Transverse colon (tissue), 4 donors: ENCODE results near the gene RTL3. TPM values are rescaled to one million over a fixed set of nuclear protein-coding genes. Genes with fewer than 3 reads are reported as not detected.

Source experiments
- DNase-seq: peaks from one replicate; pipeline ENCODE4 v3.0.0-alpha.2; 2019
- H3K27ac ChIP-seq, 4 donors: fragments of 200-600 bp; sonication (generic); 2 replicates each; pipeline ENCODE4 v1.5.1; 2016 to 2018; ENCODE audit warnings: inconsistent platforms in 4 of 4
- H3K27me3 ChIP-seq: fragments of 200-600 bp; sonication (generic); 2 replicates; pipeline ENCODE4 v1.5.1; 2017; ENCODE audit warnings: inconsistent platforms
- H3K36me3 ChIP-seq, 4 donors: fragments of 200-600 bp; sonication (generic); 2 replicates each; pipeline ENCODE4 v1.5.1; 2017 to 2019; ENCODE audit warnings: inconsistent platforms in 4 of 4
- H3K4me1 ChIP-seq, 4 donors: fragments of 200-600 bp; sonication (generic); 2 replicates each; pipeline ENCODE4 v1.5.1; 2017 to 2020; ENCODE audit warnings: inconsistent platforms in 4 of 4
- H3K4me3 ChIP-seq, 4 donors: fragments of 200-600 bp; sonication (generic); 1 replicate in 1 of 4; 2 replicates in 3 of 4; pipeline versions ENCODE4 v1.5.1 to v1.6.1; 2017 to 2019; ENCODE audit warnings: inconsistent platforms in 4 of 4
- H3K9me3 ChIP-seq, 2 donors: fragments of 200-600 bp; sonication (generic); 2 replicates each; pipeline ENCODE4 v1.5.1; 2017 to 2019; ENCODE audit warnings: inconsistent platforms in 2 of 2
- EP300 ChIP-seq: sonication (generic); formaldehyde crosslinking; IDR thresholded peaks from one replicate; pipeline ENCODE4 v1.6.1; 2017; ENCODE audit warnings: antibody characterized with exemption, low read depth
- POLR2A ChIP-seq: fragments of 450-650 bp; IDR thresholded peaks from one replicate; pipeline ENCODE4 v1.6.1; 2016; ENCODE audit warnings: antibody characterized with exemption, mild to moderate bottlenecking, moderate library complexity
- POLR2AphosphoS5 ChIP-seq, 3 donors: sonication (generic); formaldehyde crosslinking; IDR thresholded peaks; one replicate each; pipeline ENCODE4 v1.6.1; 2016; ENCODE audit warnings: antibody characterized with exemption in 3 of 3
- WGBS, 2 donors: methylation state at CpG; one replicate each; pipeline ENCODE4 v1.1.5; 2018; ENCODE audit warnings: low coverage in 1 of 2; 5-methylcytosine and 5-hydroxymethylcytosine counted together
- in situ Hi-C, 4 donors: fragments of 200-750 bp; cut with MboI; loops; one replicate each; pipeline versions ENCODE4 v1.15.0 to v1.15.1; 2017; ENCODE audit warnings: low sequenced_read_pairs in 3 of 4, low pct_ligation_motif_present in 1 of 4, low pct_unique_long_range_greater_than_20kb in 1 of 4
- intact Hi-C: fragments of 100-400 bp; cut with DNase I; formaldehyde crosslinking; loops from one replicate; pipeline ENCODE4 v1.15.1; 2023; ENCODE audit warnings: low total_unique reads
- total RNA-seq, 4 donors: library from RNA; depleted of rRNA; stranded (reverse); fragments of >200 nt; gene quantifications; one replicate each; pipeline ENCODE4 v1.1.0, GENCODE V29; 2016
- TF ChIP-seq, protein P1 (sequence below), 5 experiments: fragments of 200-600 bp in 3 of 5; fragments of 450-650 bp in 2 of 5; sonication (generic) in 3 of 5; IDR thresholded peaks; 1 replicate in 2 of 5; 2 replicates in 3 of 5; pipeline ENCODE4 v1.5.1; 2016 to 2017; ENCODE audit warnings: antibody characterized with exemption in 5 of 5, inconsistent platforms in 3 of 5, mild to moderate bottlenecking in 2 of 5, moderate library complexity in 1 of 5

Gene RTL3
- total RNA-seq, 4 donors from 2014 or later, result 0.14 to 1.1 TPM; not detected in 2

DNA sequence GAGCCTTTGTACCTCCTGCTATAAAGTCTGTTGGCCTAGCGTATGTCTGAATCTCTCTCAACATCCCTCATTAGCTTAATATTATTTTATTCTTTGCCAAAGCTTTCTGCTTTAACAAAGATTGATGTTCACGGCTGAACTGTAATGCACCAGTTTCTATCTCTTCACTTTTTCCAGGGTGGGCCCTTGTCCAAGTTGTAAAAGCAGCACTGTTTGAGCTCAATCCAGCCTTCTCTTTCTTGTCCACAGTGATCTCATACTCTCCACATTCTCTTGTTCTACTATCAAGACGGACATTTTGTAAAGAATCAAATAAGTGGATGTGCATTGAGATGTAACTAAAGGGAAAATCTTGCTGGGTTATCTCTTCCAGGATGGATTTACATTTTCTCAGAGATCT is 34.4 kb upstream of the RTL3 start:
- H3K4me1 ChIP-seq, result no peaks in the 10 kb centered on the region
- no peaks in the 10 kb centered on the region for H3K9me3 ChIP-seq
- H3K27me3 ChIP-seq, result no peaks in the 10 kb centered on the region
- WGBS, 2 donors, result 58 to 61% methylated on average over 2 to 3 of the region's 3 CpGs
- no peak overlapping the region for H3K4me3 ChIP-seq
- H3K36me3 ChIP-seq, result no peaks in the 10 kb centered on the region
- intact Hi-C loops, result no loop called here
- no peak for DNase-seq
- H3K27ac ChIP-seq, result no peak overlapping the region
- in situ Hi-C loops, result no loop called here
- no peak for TF ChIP-seq POLR2AphosphoS5 (IDR thresholded peaks at IDR 0.05)
- TF ChIP-seq POLR2A, result no peak
- TF ChIP-seq, protein P1, sequence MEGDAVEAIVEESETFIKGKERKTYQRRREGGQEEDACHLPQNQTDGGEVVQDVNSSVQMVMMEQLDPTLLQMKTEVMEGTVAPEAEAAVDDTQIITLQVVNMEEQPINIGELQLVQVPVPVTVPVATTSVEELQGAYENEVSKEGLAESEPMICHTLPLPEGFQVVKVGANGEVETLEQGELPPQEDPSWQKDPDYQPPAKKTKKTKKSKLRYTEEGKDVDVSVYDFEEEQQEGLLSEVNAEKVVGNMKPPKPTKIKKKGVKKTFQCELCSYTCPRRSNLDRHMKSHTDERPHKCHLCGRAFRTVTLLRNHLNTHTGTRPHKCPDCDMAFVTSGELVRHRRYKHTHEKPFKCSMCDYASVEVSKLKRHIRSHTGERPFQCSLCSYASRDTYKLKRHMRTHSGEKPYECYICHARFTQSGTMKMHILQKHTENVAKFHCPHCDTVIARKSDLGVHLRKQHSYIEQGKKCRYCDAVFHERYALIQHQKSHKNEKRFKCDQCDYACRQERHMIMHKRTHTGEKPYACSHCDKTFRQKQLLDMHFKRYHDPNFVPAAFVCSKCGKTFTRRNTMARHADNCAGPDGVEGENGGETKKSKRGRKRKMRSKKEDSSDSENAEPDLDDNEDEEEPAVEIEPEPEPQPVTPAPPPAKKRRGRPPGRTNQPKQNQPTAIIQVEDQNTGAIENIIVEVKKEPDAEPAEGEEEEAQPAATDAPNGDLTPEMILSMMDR (IDR thresholded peaks at IDR 0.05), result no peak
- no peak for TF ChIP-seq EP300

GRCh38 chrX:78693012-78693411 is 33.9 kb upstream of the RTL3 start:
- in situ Hi-C loops, result no loop called here
- DNase-seq, result no peak
- no peak for TF ChIP-seq POLR2AphosphoS5 (IDR thresholded peaks at IDR 0.05)
- TF ChIP-seq, protein P1 (IDR thresholded peaks at IDR 0.05), result no peak
- no peak for TF ChIP-seq EP300
- no peak for TF ChIP-seq POLR2A
- Histone ChIP-seq H3K36me3 (no peaks in the 10 kb centered on the region), H3K4me1 (no peaks in the 10 kb centered on the region), H3K9me3 (no peaks in the 10 kb centered on the region), H3K27me3 (no peaks in the 10 kb centered on the region), H3K27ac (no peak overlapping the region), H3K4me3 (no peak overlapping the region)
- intact Hi-C loops, result no loop called here
- 59 to 70% methylated on average over 3 of the region's 3 CpGs for WGBS, 2 donors

DNA sequence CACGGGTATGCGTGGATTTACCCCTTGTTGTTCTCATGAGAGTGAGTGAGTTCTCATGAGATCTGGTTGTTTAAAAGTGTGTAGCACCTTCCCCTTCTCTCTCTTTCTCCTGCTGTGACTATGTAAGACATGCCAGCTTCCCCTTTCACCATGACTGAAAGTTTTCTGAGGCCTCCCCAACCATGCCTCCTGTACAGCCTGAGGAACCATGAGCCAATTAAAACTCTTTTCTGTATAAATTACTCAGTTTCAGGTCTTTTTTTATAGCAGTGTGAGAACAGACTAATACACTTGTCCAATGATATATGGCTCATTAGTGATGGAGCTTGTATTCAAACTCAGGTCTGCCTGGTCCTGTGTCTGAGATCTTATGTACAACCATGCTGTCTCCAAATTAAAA is 28.5 kb upstream of the RTL3 start:
- in situ Hi-C loops, result no loop called here

GRCh38 chrX:78673246-78673645 is 14.1 kb upstream of the RTL3 start:
- H3K27me3 ChIP-seq, result no peaks in the 10 kb centered on the region
- H3K9me3 ChIP-seq, result no peaks in the 10 kb centered on the region
- no peaks in the 10 kb centered on the region for H3K36me3 ChIP-seq
- DNase-seq, result no peak
- in situ Hi-C loops, result no loop called here
- no peak for TF ChIP-seq POLR2AphosphoS5 (IDR thresholded peaks at IDR 0.05)
- intact Hi-C loops, result no loop called here
- H3K4me1 ChIP-seq, result no peaks in the 10 kb centered on the region
- H3K27ac ChIP-seq, result no peak overlapping the region
- no peak overlapping the region for H3K4me3 ChIP-seq

More for the DNA sequence above, 28.5 kb upstream of the RTL3 start:
- no peak for DNase-seq
- TF ChIP-seq, protein P1 (IDR thresholded peaks at IDR 0.05), result no peak
- TF ChIP-seq EP300, result no peak
- TF ChIP-seq POLR2AphosphoS5 (IDR thresholded peaks at IDR 0.05), result no peak
- no peak for TF ChIP-seq POLR2A
- Histone ChIP-seq H3K9me3 (no peaks in the 10 kb centered on the region), H3K36me3 (no peaks in the 10 kb centered on the region), H3K27me3 (no peaks in the 10 kb centered on the region), H3K4me1 (no peaks in the 10 kb centered on the region), H3K4me3 (no peak overlapping the region), H3K27ac (no peak overlapping the region)
- WGBS, 2 donors, result 87% methylated on average over 2 of the region's 2 CpGs; no CpG with 5 or more reads in 1 of the 2 donors
- intact Hi-C loops, result no loop called here

GRCh38 chrX:78665342-78665741 is 6.2 kb upstream of the RTL3 start:
- in situ Hi-C loops, result no loop called here
- Histone ChIP-seq H3K27ac (no peak overlapping the region), H3K27me3 (no peaks in the 10 kb centered on the region), H3K9me3 (no peaks in the 10 kb centered on the region), H3K4me3 (no peak overlapping the region), H3K4me1 (no peaks in the 10 kb centered on the region), H3K36me3 (no peaks in the 10 kb centered on the region)
- intact Hi-C loops, result no loop called here
- DNase-seq, result no peak
- no peak for TF ChIP-seq POLR2AphosphoS5 (IDR thresholded peaks at IDR 0.05)
- TF ChIP-seq EP300, result no peak
- no peak for TF ChIP-seq POLR2A
- TF ChIP-seq, protein P1 (IDR thresholded peaks at IDR 0.05), result no peak
